C4-2B (cell line): ENCODE results near the gene RAD21L1.

Source experiments
- ZFX ChIP-seq: fragments of 450-650 bp; IDR thresholded peaks from 2 replicates; pipeline ENCODE4 v1.6.1; 2017
- TF ChIP-seq, protein P1 (sequence below): fragments of 450-650 bp; conservative IDR thresholded peaks from 2 replicates; pipeline ENCODE4 v1.5.1; 2017; ENCODE audit warnings: mild to moderate bottlenecking

GRCh38 chr20:1267809-1268374, 42.0 kb downstream of the RAD21L1 start:
- TF ChIP-seq, protein P1, sequence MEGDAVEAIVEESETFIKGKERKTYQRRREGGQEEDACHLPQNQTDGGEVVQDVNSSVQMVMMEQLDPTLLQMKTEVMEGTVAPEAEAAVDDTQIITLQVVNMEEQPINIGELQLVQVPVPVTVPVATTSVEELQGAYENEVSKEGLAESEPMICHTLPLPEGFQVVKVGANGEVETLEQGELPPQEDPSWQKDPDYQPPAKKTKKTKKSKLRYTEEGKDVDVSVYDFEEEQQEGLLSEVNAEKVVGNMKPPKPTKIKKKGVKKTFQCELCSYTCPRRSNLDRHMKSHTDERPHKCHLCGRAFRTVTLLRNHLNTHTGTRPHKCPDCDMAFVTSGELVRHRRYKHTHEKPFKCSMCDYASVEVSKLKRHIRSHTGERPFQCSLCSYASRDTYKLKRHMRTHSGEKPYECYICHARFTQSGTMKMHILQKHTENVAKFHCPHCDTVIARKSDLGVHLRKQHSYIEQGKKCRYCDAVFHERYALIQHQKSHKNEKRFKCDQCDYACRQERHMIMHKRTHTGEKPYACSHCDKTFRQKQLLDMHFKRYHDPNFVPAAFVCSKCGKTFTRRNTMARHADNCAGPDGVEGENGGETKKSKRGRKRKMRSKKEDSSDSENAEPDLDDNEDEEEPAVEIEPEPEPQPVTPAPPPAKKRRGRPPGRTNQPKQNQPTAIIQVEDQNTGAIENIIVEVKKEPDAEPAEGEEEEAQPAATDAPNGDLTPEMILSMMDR: no peak
- no peak for TF ChIP-seq ZFX
